Endothelial cell of umbilical vein (primary cell): ENCODE data around the gene RNF227. TPM values are rescaled to one million over a fixed set of nuclear protein-coding genes. Genes with fewer than 3 reads are reported as not detected.

ENCODE experiments used
- BruUV-seq: library from RNA; stranded (reverse); fragments of 400-500 nt; replicated peaks from 2 replicates; lab custom pipeline; 2021; lab: Mats Ljungman, UMichigan
- CTCF ChIA-PET: fragments of 300-600, 350-600 bp; sonication (Branson Sonifier 250); formaldehyde crosslinking; loops from one replicate; lab custom pipeline; 2021; ENCODE audit warnings: antibody characterized with exemption, inconsistent platforms; lab: Charles Lee
- POLR2A ChIA-PET: fragments of 300-600, 350-600 bp; sonication (Branson Sonifier 250); formaldehyde crosslinking; loops from one replicate; lab custom pipeline; 2021; ENCODE audit warnings: antibody characterized with exemption, inconsistent platforms; lab: Charles Lee
- DNase-seq: peaks from one replicate; pipeline ENCODE4 v3.0.0-alpha.2; 2011; ENCODE audit warnings: low read depth, low spot score
- FAIRE-seq: peaks from 2 replicates; lab custom pipeline; 2011; peaks lifted over from hg19 to GRCh38; lab: Jason Lieb, UNC
- H2AFZ ChIP-seq: 2 replicates; pipeline ENCODE4 v1.6.0; 2012; ENCODE audit warnings: low read depth, low read length, control low read depth, inconsistent platforms
- H3K27ac ChIP-seq: 2 replicates; pipeline ENCODE4 v1.5.1; 2011; ENCODE audit warnings: low read depth, mild to moderate bottlenecking, control low read depth, low read length, moderate library complexity; ENCODE audit not compliant: insufficient read depth
- H3K27me3 ChIP-seq, 2 experiments: 2 replicates each; pipeline versions ENCODE4 v1.6.0 to v1.6.1; 2011; ENCODE audit warnings: low read length in 2 of 2, mixed read lengths in 1 of 2; ENCODE audit not compliant: control insufficient read depth in 2 of 2, insufficient read depth in 2 of 2
- H3K36me3 ChIP-seq, 2 experiments: 2 replicates in 1 of 2; 3 replicates in 1 of 2; pipeline ENCODE4 v1.5.1; 2011; ENCODE audit warnings: low read length in 2 of 2, mild to moderate bottlenecking in 1 of 2, moderate library complexity in 1 of 2; ENCODE audit not compliant: control insufficient read depth in 2 of 2, insufficient read depth in 2 of 2; ENCODE audit errors: extremely low read depth in 1 of 2
- H3K4me1 ChIP-seq: 3 replicates; pipeline ENCODE4 v1.5.1; 2011; ENCODE audit warnings: mild to moderate bottlenecking, low read length; ENCODE audit not compliant: control insufficient read depth, insufficient read depth; ENCODE audit errors: extremely low read depth
- H3K4me2 ChIP-seq: 2 replicates; pipeline ENCODE4 v1.6.1; 2011; ENCODE audit warnings: low read length, control low read depth, mixed read lengths; ENCODE audit not compliant: insufficient read depth
- H3K4me3 ChIP-seq, 3 experiments: fragments of 200-600 bp in 1 of 3; sonication (generic), shearing (Covaris generic) in 1 of 3; replicated peaks in 1 of 3; 2 replicates each; pipeline ENCODE4 v1.5.1; 2011 to 2016; ENCODE audit warnings: control low read depth in 3 of 3, low read length in 3 of 3, mild to moderate bottlenecking in 2 of 3, inconsistent platforms in 1 of 3, low read depth in 1 of 3, moderate library complexity in 1 of 3; ENCODE audit not compliant: insufficient read depth in 1 of 3
- H3K79me2 ChIP-seq: 2 replicates; pipeline ENCODE4 v1.6.0; 2012; ENCODE audit warnings: low read length, inconsistent platforms; ENCODE audit not compliant: control insufficient read depth, insufficient read depth
- H3K9ac ChIP-seq: replicated peaks from 2 replicates; pipeline ENCODE3; 2011; ENCODE audit warnings: low read length, control low read depth; ENCODE audit not compliant: insufficient read depth; ENCODE audit errors: extremely low read depth
- H3K9me1 ChIP-seq: replicated peaks from 3 replicates; pipeline ENCODE4 v1.6.0; 2011; ENCODE audit warnings: mild to moderate bottlenecking, low read length; ENCODE audit not compliant: control insufficient read depth, insufficient read depth; ENCODE audit errors: extremely low read depth
- H3K9me3 ChIP-seq: replicated peaks from 2 replicates; pipeline ENCODE4 v1.5.1; 2012; ENCODE audit warnings: low read length, inconsistent platforms; ENCODE audit not compliant: control insufficient read depth, insufficient read depth
- H4K20me1 ChIP-seq: replicated peaks from 2 replicates; pipeline ENCODE3; 2011; ENCODE audit warnings: mild to moderate bottlenecking, low read length; ENCODE audit not compliant: control insufficient read depth, insufficient read depth; ENCODE audit errors: extremely low read depth
- CTCF ChIP-seq, 2 donors: IDR thresholded peaks; 1 replicate in 1 of 2; 2 replicates in 1 of 2; pipeline ENCODE4 v1.5.1; 2011; ENCODE audit warnings: low read length in 2 of 2, mild to moderate bottlenecking in 2 of 2, moderate library complexity in 2 of 2, control low read depth in 1 of 2, inconsistent platforms in 1 of 2, low read depth in 1 of 2; ENCODE audit not compliant: insufficient read depth in 1 of 2; ENCODE audit errors: extremely low read depth in 1 of 2
- EZH2 ChIP-seq: IDR thresholded peaks from 2 replicates; pipeline ENCODE4 v1.6.1; 2012; ENCODE audit warnings: borderline replicate concordance, low read depth, mild to moderate bottlenecking, moderate library complexity, low read length, inconsistent platforms; ENCODE audit not compliant: severe bottlenecking
- POLR2A ChIP-seq: IDR thresholded peaks from 2 replicates; pipeline ENCODE4 v1.6.1; 2012; ENCODE audit warnings: low read depth, mild to moderate bottlenecking, control low read depth, low read length
- POLR2AphosphoS5 ChIP-seq: IDR thresholded peaks from 2 replicates; pipeline ENCODE4 v1.6.1; 2012; ENCODE audit warnings: low read depth, mild to moderate bottlenecking, control low read depth, low read length, moderate library complexity; ENCODE audit not compliant: insufficient read depth
- dilution Hi-C: fragments of 300-500 bp; cut with MboI; formaldehyde crosslinking; loops from one replicate; pipeline ENCODE4 v1.15.0; 2019; ENCODE audit warnings: low sequenced_read_pairs; ENCODE audit not compliant: extremely low pct_ligation_motif_present
- intact Hi-C: fragments of 100-400 bp; cut with micrococcal nuclease; formaldehyde crosslinking; loops from one replicate; pipeline ENCODE4 v1.10.0; 2022
- polyA plus RNA-seq, 4 experiments: library from polyadenylated mRNA; depleted of rRNA in 3 of 4; stranded (reverse) in 3 of 4; unstranded in 1 of 4; fragments of >200 nt; gene quantifications; 2 replicates each; pipeline versions ENCODE4 v1.2.1 to v1.2.3, GENCODE V29; 2011 to 2012; ENCODE audit warnings: missing spikeins in 1 of 4
- total RNA-seq: library from RNA; stranded (reverse); gene quantifications from 2 replicates; pipeline ENCODE4 v1.2.3, GENCODE V29; 2021

Gene RNF227
- total and polyA plus RNA-seq, 2 donors (not counting 3 experiments of a cell fraction or from before 2014, with no cell fraction given): 0.58 to 0.76 TPM

DNA sequence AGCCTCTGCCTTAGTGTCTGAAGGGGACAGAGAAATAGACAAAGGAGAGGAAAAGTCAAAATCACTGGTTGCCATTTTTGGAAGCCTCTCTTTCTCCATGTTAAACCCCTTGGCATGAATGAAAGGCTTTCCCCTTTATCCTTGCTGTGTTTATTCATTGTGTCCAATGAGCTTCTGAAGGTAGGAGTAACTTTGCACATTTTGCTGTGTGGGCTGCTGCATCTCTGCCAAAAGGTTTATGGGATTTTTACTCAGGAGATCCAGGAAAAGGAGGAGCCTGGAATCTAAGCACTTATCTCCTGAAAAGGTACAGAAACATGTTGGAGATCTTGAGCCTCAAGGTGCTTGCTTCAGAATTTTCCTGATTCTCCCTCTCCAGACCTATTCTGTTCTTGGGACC, 19.8 kb upstream of the RNF227 start:
- H4K20me1 ChIP-seq: no peaks in the 10 kb centered on the region
- H3K4me3 ChIP-seq: no peak overlapping the region
- no peak overlapping the region for H2AFZ ChIP-seq
- FAIRE-seq (no peak), DNase-seq (no peak)
- intact Hi-C loops: no loop called here
- no peaks in the 10 kb centered on the region for H3K9me3 ChIP-seq
- peaks cover 22% of the 10 kb centered on the region for H3K4me1 ChIP-seq
- no peak overlapping the region for H3K4me2 ChIP-seq
- ChIA-PET CTCF (interaction anchor here (1.0 to 1.3 kb wide), 2 partner anchors 12 to 105 kb away, joined by 3 to 4 read pairs; no protein-coding TSS in a partner anchor), POLR2A (interaction anchor here (0.6 kb wide), 1 partner anchor 37 kb away, joined by 4 read pairs; no protein-coding TSS in a partner anchor)
- BruUV-seq: no TSS peak
- peaks cover 9 to 16% of the 10 kb centered on the region in 2 experiments for H3K36me3 ChIP-seq
- no peaks in the 10 kb centered on the region for H3K27me3 ChIP-seq
- H3K27ac ChIP-seq: no peak overlapping the region
- H3K79me2 ChIP-seq: peaks cover 33% of the 10 kb centered on the region
- dilution Hi-C loops: no loop called here
- H3K9me1 ChIP-seq: no peaks in the 10 kb centered on the region
- TF ChIP-seq EZH2 (no peak), CTCF (IDR thresholded peaks at IDR 0.05; ENCODE audit: extremely low read depth in 1 of 2, insufficient read depth in 1 of 2, low read depth in 1 of 2, low read length in 2 of 2) (no peak), POLR2A (no peak)
- no peak overlapping the region for H3K9ac ChIP-seq

GRCh38 chr17:7932949-7933348, 16.9 kb upstream of the RNF227 start:
- Histone ChIP-seq H3K4me3 (peak overlapping the region; percentile 74 to 98 (median 96)), H3K9ac (peak overlapping the region; percentile 87), H3K4me1 (peaks cover 23% of the 10 kb centered on the region), H3K9me3 (no peaks in the 10 kb centered on the region), H2AFZ (peak overlapping the region; percentile 91), H3K9me1 (no peaks in the 10 kb centered on the region), H4K20me1 (no peaks in the 10 kb centered on the region), H3K4me2 (peak overlapping the region; percentile 99), H3K36me3 (peaks cover 2 to 6% of the 10 kb centered on the region in 2 experiments), H3K27ac (peak overlapping the region; percentile 66), H3K27me3 (no peaks in the 10 kb centered on the region), H3K79me2 (peaks cover 34% of the 10 kb centered on the region)
- CTCF ChIA-PET: interaction anchor here (0.9 to 4.2 kb wide), 17 partner anchors 17 to 189 kb away, joined by 3 to 42 read pairs (median 7); partner anchors contain the start of genes NAA38 and RNF227
- dilution Hi-C loops (no loop called here), intact Hi-C loops (loop anchor here (1.0 kb wide), 2 partner anchors 46 to 76 kb away; partner anchors contain the start of gene NAA38)
- TF ChIP-seq POLR2AphosphoS5 (no peak), CTCF (IDR thresholded peaks at IDR 0.05; ENCODE audit: extremely low read depth in 1 of 2, insufficient read depth in 1 of 2, low read depth in 1 of 2, low read length in 2 of 2) (peak in 1 of 2 donors; percentile 29)
- DNase-seq: peak; percentile 52
- BruUV-seq: no TSS peak
- POLR2A ChIA-PET: no interaction called here
- FAIRE-seq: peak; percentile 78
